ENCODE data around the gene CXCL5. TPM values are rescaled to one million over a fixed set of nuclear protein-coding genes. Genes with fewer than 3 reads are reported as not detected.

CXCL5 gene
- total and polyA plus RNA-seq, 4 donors, result 1.6 to 52.8 (median 40.2) TPM

DNA sequence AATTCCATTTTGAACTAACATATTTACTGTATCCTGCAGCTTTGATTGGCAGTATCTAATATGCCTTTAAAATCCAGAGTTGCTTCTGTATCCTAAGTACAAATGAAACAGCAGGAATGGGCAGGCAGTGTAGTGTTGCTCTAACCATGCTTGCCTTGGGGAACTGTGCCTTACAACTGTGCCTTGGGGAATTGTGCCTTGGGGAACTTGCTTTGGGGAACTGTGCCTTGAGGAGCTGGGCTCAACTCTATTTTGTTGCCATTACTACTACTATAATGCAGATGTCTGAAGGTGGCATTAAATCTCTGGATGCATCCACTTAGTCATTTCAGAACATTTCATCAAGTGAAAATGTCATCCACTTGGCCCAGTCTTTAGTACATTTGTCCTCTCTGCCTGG lies 33.1 kb upstream of the CXCL5 start:
- no peak for DNase-seq
- Histone ChIP-seq H3K27me3 (ENCODE audit: control insufficient read depth in 3 of 3, insufficient read depth in 3 of 3, low read length in 2 of 3) (peaks cover 0 to 5% (median 0%) of the 10 kb centered on the region in 3 donors), H3K27ac (ENCODE audit: low read depth in 1 of 2, low read length in 1 of 2) (no peak overlapping the region), H3K4me3 (no peak overlapping the region), H3K9me3 (ENCODE audit: control insufficient read depth in 4 of 4, insufficient read depth in 3 of 4, low read length in 3 of 4) (no peaks in the 10 kb centered on the region), H3K36me3 (ENCODE audit: control insufficient read depth in 4 of 4, insufficient read depth in 4 of 4, low read length in 4 of 4) (no peaks in the 10 kb centered on the region), H3K9ac (ENCODE audit: insufficient read depth in 1 of 2, low read length in 2 of 2) (no peak overlapping the region), H3K4me1 (ENCODE audit: control insufficient read depth in 5 of 5, insufficient read depth in 5 of 5, low read length in 5 of 5) (peaks cover 0 to 5% (median 0%) of the 10 kb centered on the region in 5 donors)
- ATAC-seq (ENCODE audit: insufficient read depth, low FRiP score), result no peak
- TF ChIP-seq, protein P1, sequence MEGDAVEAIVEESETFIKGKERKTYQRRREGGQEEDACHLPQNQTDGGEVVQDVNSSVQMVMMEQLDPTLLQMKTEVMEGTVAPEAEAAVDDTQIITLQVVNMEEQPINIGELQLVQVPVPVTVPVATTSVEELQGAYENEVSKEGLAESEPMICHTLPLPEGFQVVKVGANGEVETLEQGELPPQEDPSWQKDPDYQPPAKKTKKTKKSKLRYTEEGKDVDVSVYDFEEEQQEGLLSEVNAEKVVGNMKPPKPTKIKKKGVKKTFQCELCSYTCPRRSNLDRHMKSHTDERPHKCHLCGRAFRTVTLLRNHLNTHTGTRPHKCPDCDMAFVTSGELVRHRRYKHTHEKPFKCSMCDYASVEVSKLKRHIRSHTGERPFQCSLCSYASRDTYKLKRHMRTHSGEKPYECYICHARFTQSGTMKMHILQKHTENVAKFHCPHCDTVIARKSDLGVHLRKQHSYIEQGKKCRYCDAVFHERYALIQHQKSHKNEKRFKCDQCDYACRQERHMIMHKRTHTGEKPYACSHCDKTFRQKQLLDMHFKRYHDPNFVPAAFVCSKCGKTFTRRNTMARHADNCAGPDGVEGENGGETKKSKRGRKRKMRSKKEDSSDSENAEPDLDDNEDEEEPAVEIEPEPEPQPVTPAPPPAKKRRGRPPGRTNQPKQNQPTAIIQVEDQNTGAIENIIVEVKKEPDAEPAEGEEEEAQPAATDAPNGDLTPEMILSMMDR (IDR thresholded peaks at IDR 0.05; ENCODE audit: control extremely low read depth, extremely low read depth), result no peak

DNA sequence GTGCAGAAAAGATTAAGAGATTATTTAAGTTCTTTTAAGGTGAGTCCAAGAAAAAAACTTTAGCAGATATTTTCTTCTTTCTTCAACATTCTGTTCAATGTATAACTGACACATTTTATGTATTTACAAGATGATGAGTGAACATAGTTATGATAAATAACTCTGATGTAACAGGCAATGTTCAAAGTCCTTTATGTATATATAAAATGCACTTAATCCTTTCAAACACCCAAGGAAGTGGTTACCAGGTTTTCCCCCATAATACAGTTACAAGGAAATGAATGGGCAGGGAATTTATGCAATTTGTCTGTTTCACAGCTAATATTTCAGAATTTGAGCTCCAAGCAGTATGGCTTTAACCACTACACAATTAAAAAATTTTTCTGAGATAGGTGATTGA lies 31.8 kb upstream of the CXCL5 start:
- no peak for DNase-seq
- no peak overlapping the region for H3K27ac ChIP-seq (ENCODE audit: low read depth in 1 of 2, low read length in 1 of 2)
- no peak overlapping the region for H3K9ac ChIP-seq (ENCODE audit: insufficient read depth in 1 of 2, low read length in 2 of 2)

DNA sequence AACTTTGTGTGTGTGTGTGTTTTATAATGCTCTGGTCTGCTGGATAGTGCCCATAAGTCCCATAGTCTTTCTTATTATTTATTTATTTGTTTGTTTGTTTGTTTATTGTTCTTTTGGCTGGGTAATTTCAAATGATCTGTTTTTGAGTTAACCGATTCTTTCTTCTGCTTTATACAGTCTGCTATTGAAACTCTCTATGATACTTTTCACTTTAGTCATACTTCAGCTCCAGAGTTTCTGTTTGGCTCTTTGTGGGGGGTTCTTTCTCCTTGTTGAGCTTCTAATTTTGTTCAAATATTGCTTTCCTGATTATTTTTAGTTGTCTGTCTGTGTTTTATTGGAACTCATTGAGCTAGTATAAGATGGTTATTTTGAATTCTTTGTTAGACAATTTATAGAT lies 30.0 kb upstream of the CXCL5 start:
- ATAC-seq (ENCODE audit: insufficient read depth, low FRiP score) (no peak), DNase-seq (no peak)
- TF ChIP-seq, protein P1 (IDR thresholded peaks at IDR 0.05; ENCODE audit: control extremely low read depth, extremely low read depth), result no peak
- Histone ChIP-seq H3K9ac (ENCODE audit: insufficient read depth in 1 of 2, low read length in 2 of 2) (no peak overlapping the region), H3K4me3 (no peak overlapping the region), H3K36me3 (ENCODE audit: control insufficient read depth in 4 of 4, insufficient read depth in 4 of 4, low read length in 4 of 4) (no peaks in the 10 kb centered on the region), H3K27me3 (ENCODE audit: control insufficient read depth in 3 of 3, insufficient read depth in 3 of 3, low read length in 2 of 3) (peaks cover 0 to 3% (median 0%) of the 10 kb centered on the region in 3 donors), H3K27ac (ENCODE audit: low read depth in 1 of 2, low read length in 1 of 2) (no peak overlapping the region), H3K4me1 (ENCODE audit: control insufficient read depth in 5 of 5, insufficient read depth in 5 of 5, low read length in 5 of 5) (peaks cover 0 to 5% (median 0%) of the 10 kb centered on the region in 5 donors), H3K9me3 (ENCODE audit: control insufficient read depth in 4 of 4, insufficient read depth in 3 of 4, low read length in 3 of 4) (no peaks in the 10 kb centered on the region)
- WGBS, 2 donors, result 0 to 34% methylated on average over 1 of the region's 1 CpG

More for the DNA sequence above, 31.8 kb upstream of the CXCL5 start:
- H3K4me1 ChIP-seq (ENCODE audit: control insufficient read depth in 5 of 5, insufficient read depth in 5 of 5, low read length in 5 of 5), result peaks cover 0 to 5% (median 0%) of the 10 kb centered on the region in 5 donors
- H3K27me3 ChIP-seq (ENCODE audit: control insufficient read depth in 3 of 3, insufficient read depth in 3 of 3, low read length in 2 of 3), result peaks cover 0 to 3% (median 0%) of the 10 kb centered on the region in 3 donors
- TF ChIP-seq, protein P1 (IDR thresholded peaks at IDR 0.05; ENCODE audit: control extremely low read depth, extremely low read depth), result no peak
- H3K36me3 ChIP-seq (ENCODE audit: control insufficient read depth in 4 of 4, insufficient read depth in 4 of 4, low read length in 4 of 4), result no peaks in the 10 kb centered on the region
- H3K4me3 ChIP-seq, result no peak overlapping the region
- no peak for ATAC-seq (ENCODE audit: insufficient read depth, low FRiP score)
- no peaks in the 10 kb centered on the region for H3K9me3 ChIP-seq (ENCODE audit: control insufficient read depth in 4 of 4, insufficient read depth in 3 of 4, low read length in 3 of 4)

DNA sequence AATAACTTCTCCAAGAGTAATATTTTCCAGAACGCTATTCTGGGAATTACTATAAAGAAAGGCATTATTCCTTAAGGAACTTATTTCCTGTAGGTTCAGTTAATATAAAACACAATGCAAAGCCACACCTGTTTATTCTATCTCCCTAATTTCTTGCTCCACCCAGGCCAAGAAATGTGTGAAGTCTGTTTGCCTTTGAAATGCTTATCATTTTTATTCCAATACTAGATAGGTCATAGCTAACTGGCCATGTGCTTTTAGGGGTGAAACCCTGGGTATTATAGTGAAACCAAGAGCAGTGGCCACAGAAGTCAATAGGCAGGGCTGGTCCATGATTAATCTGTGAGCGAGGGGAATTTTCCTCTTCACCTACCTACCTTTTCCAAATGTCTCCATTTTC lies 25.2 kb upstream of the CXCL5 start:
- no peaks in the 10 kb centered on the region for H3K4me1 ChIP-seq (ENCODE audit: control insufficient read depth in 5 of 5, insufficient read depth in 5 of 5, low read length in 5 of 5)
- no peaks in the 10 kb centered on the region for H3K9me3 ChIP-seq (ENCODE audit: control insufficient read depth in 4 of 4, insufficient read depth in 3 of 4, low read length in 3 of 4)
- DNase-seq (no peak), ATAC-seq (ENCODE audit: insufficient read depth, low FRiP score) (no peak)
- TF ChIP-seq, protein P1 (IDR thresholded peaks at IDR 0.05; ENCODE audit: control extremely low read depth, extremely low read depth), result no peak
- H3K27ac ChIP-seq (ENCODE audit: low read depth in 1 of 2, low read length in 1 of 2), result no peak overlapping the region
- 66 to 82% methylated on average over 2 of the region's 2 CpGs for WGBS, 2 donors
- no peak overlapping the region for H3K4me3 ChIP-seq
- no peaks in the 10 kb centered on the region for H3K27me3 ChIP-seq (ENCODE audit: control insufficient read depth in 3 of 3, insufficient read depth in 3 of 3, low read length in 2 of 3)
- H3K9ac ChIP-seq (ENCODE audit: insufficient read depth in 1 of 2, low read length in 2 of 2), result no peak overlapping the region
- no peaks in the 10 kb centered on the region for H3K36me3 ChIP-seq (ENCODE audit: control insufficient read depth in 4 of 4, insufficient read depth in 4 of 4, low read length in 4 of 4)

Data from lung (tissue), 12 donors.